Activated CD8-positive, alpha-beta T cell treated with anti-CD3 and anti-CD28 coated beads for 36 hours (primary cell): ENCODE data around the gene CREB3L1. TPM values are rescaled to one million over a fixed set of nuclear protein-coding genes. Genes with fewer than 3 reads are reported as not detected.

Experiments
- ATAC-seq: fragments of 200-7000 bp; cut with Tn5 transposase; one replicate; pipeline ENCODE4 v1.10.0; 2021; ENCODE audit warnings: mild to moderate bottlenecking, moderate library complexity
- CTCF ChIA-PET: fragments of 350-600 bp; sonication (Branson Sonifier 250); formaldehyde crosslinking; loops from one replicate; lab custom pipeline; 2021; ENCODE audit warnings: antibody characterized with exemption; lab: Charles Lee
- POLR2A ChIA-PET: fragments of 350-600 bp; sonication (Branson Sonifier 250); formaldehyde crosslinking; loops from one replicate; lab custom pipeline; 2021; ENCODE audit warnings: antibody characterized with exemption; lab: Charles Lee
- DNase-seq: peaks from one replicate; pipeline ENCODE4 v3.0.0-alpha.2; 2020
- H3K27ac Mint-ChIP-seq: one replicate; pipeline ENCODE4 v1.8.0; 2021; ENCODE audit warnings: mild to moderate bottlenecking, mixed read lengths
- H3K27me3 Mint-ChIP-seq: one replicate; pipeline ENCODE4 v1.8.0; 2021; ENCODE audit warnings: mixed read lengths
- H3K36me3 Mint-ChIP-seq: one replicate; pipeline ENCODE4 v1.8.0; 2021; ENCODE audit warnings: low read depth, mixed read lengths
- H3K4me1 Mint-ChIP-seq: one replicate; pipeline ENCODE4 v1.8.0; 2021; ENCODE audit warnings: low read depth, mixed read lengths
- H3K4me3 Mint-ChIP-seq: one replicate; pipeline ENCODE4 v1.8.0; 2021; ENCODE audit warnings: mild to moderate bottlenecking, moderate library complexity, mixed read lengths
- H3K9me3 Mint-ChIP-seq: one replicate; pipeline ENCODE4 v1.8.0; 2021; ENCODE audit warnings: mixed read lengths
- CTCF ChIP-seq: fragments of 200-600 bp; IDR thresholded peaks from one replicate; pipeline ENCODE4 v1.8.0; 2022; ENCODE audit warnings: antibody characterized with exemption, mild to moderate bottlenecking
- intact Hi-C: fragments of 100-400 bp; cut with micrococcal nuclease; formaldehyde crosslinking; loops from one replicate; pipeline ENCODE4 v1.10.0; 2022
- total RNA-seq, 2 experiments: library from RNA; stranded (reverse); gene quantifications; one replicate each; pipeline ENCODE4 v1.2.3, GENCODE V29; 2021

CREB3L1 gene
- total RNA-seq, 2 experiments from 2014 or later: not detected

GRCh38 chr11:46345131-46345597, 67.7 kb downstream of the CREB3L1 start:
- POLR2A ChIA-PET: interaction anchor here (1.2 kb wide), 1 partner anchor 11 kb away, joined by 4 read pairs; no protein-coding TSS in a partner anchor
- H3K27me3 Mint-ChIP-seq: no peaks in the 10 kb centered on the region
- DNase-seq: peak; percentile 35

GRCh38 chr11:46345881-46346484, 68.5 kb downstream of the CREB3L1 start:
- peak; percentile 66 for DNase-seq
- Mint-ChIP-seq H3K4me1 (peaks cover 68% of the 10 kb centered on the region), H3K9me3 (no peaks in the 10 kb centered on the region), H3K4me3 (peak overlapping the region; percentile 71), H3K36me3 (peaks cover 7% of the 10 kb centered on the region), H3K27me3 (no peaks in the 10 kb centered on the region), H3K27ac (peak overlapping the region; percentile 59)
- POLR2A ChIA-PET: interaction anchor here (0.7 to 0.8 kb wide), 2 partner anchors 106 to 273 kb away, joined by 3 read pairs; no protein-coding TSS in a partner anchor
- no peak for ATAC-seq
- intact Hi-C loops: no loop called here
- CTCF ChIA-PET: interaction anchor here (1.5 to 20.2 kb wide), 5 partner anchors 9 to 107 kb away, joined by 3 to 480 read pairs (median 25); no protein-coding TSS in a partner anchor
- no peak for TF ChIP-seq CTCF

More at GRCh38 chr11:46345131-46345597, 67.7 kb downstream of the CREB3L1 start:
- CTCF ChIA-PET: interaction anchor here (1.5 to 20.2 kb wide), 5 partner anchors 9 to 106 kb away, joined by 3 to 480 read pairs (median 25); no protein-coding TSS in a partner anchor
- no peak for ATAC-seq
- peaks cover 5% of the 10 kb centered on the region for H3K36me3 Mint-ChIP-seq
- no peak for TF ChIP-seq CTCF
- peaks cover 60% of the 10 kb centered on the region for H3K4me1 Mint-ChIP-seq
- H3K9me3 Mint-ChIP-seq: no peaks in the 10 kb centered on the region
- peak overlapping the region; percentile 58 for H3K27ac Mint-ChIP-seq
- peak overlapping the region; percentile 71 for H3K4me3 Mint-ChIP-seq
- intact Hi-C loops: no loop called here

GRCh38 chr11:46346886-46347636, 69.6 kb downstream of the CREB3L1 start, which contains the start of gene DGKZ:
DGKZ (plus strand) TSS chr11:46347463; CDS start chr11:46347660, 197 bp downstream.
- DNase-seq (peak; percentile 85), ATAC-seq (peak; percentile 78)
- peaks cover 71% of the 10 kb centered on the region for H3K4me1 Mint-ChIP-seq
- peak; percentile 72 for TF ChIP-seq CTCF
- ChIA-PET POLR2A (interaction anchor here (2.3 to 8.2 kb wide), 3 partner anchors 10 to 17 kb away, joined by 9 to 135 read pairs (median 24); no protein-coding TSS in a partner anchor), CTCF (interaction anchor here (0.7 to 20.2 kb wide), 8 partner anchors 8 to 213 kb away, joined by 3 to 480 read pairs (median 4); no protein-coding TSS in a partner anchor)
- peak within 1 kb of the TSS; percentile 94 for H3K27ac Mint-ChIP-seq
- peaks cover 7% of the 10 kb centered on the region for H3K36me3 Mint-ChIP-seq
- intact Hi-C loops: no loop called here
- H3K9me3 Mint-ChIP-seq: no peaks in the 10 kb centered on the region
- H3K27me3 Mint-ChIP-seq: no peaks in the 10 kb centered on the region
- H3K4me3 Mint-ChIP-seq: peak within 1 kb of the TSS; percentile 89

- Mint-ChIP-seq H3K4me1 (peaks cover 70% of the 10 kb centered on the region), H3K27me3 (no peaks in the 10 kb centered on the region), H3K4me3 (peak overlapping the region; percentile 89), H3K9me3 (no peaks in the 10 kb centered on the region), H3K27ac (peak overlapping the region; percentile 94), H3K36me3 (peaks cover 8% of the 10 kb centered on the region)
- ATAC-seq (no peak), DNase-seq (peak; percentile 39)
- no peak for TF ChIP-seq CTCF
- ChIA-PET CTCF (interaction anchor here (0.7 to 20.2 kb wide), 10 partner anchors 9 to 270 kb away, joined by 3 to 480 read pairs (median 4); no protein-coding TSS in a partner anchor), POLR2A (interaction anchor here (0.9 to 8.2 kb wide), 5 partner anchors 9 to 37 kb away, joined by 3 to 135 read pairs (median 9); no protein-coding TSS in a partner anchor)
- intact Hi-C loops: no loop called here
These were observed 70.3 kb downstream of the CREB3L1 start for GRCh38 chr11:46347637-46348311.
